HEK293 (cell line): ENCODE measurements around the gene SYNPO2.

Source experiments
- CTCF ChIP-seq: fragments of 450-650 bp; formaldehyde crosslinking; IDR thresholded peaks from 2 replicates; pipeline ENCODE4 v1.5.1; 2016; ENCODE audit warnings: missing biosample characterization, missing genetic modification characterization
- ELK4 ChIP-seq: IDR thresholded peaks from 2 replicates; pipeline ENCODE4 v1.6.1; 2011; ENCODE audit warnings: mild to moderate bottlenecking, low read depth, low read length, borderline replicate concordance
- GLI4 ChIP-seq: fragments of 450-650 bp; formaldehyde crosslinking; IDR thresholded peaks from 2 replicates; pipeline ENCODE4 v1.5.1; 2016; ENCODE audit warnings: missing biosample characterization, missing genetic modification characterization
- IKZF3 ChIP-seq: fragments of 450-650 bp; IDR thresholded peaks from 2 replicates; pipeline ENCODE4 v1.5.0; 2018; ENCODE audit warnings: missing biosample characterization, mild to moderate bottlenecking, missing genetic modification characterization, moderate library complexity
- KLF7 ChIP-seq: fragments of 450-650 bp; formaldehyde crosslinking; IDR thresholded peaks from 2 replicates; pipeline ENCODE4 v1.5.1; 2016; ENCODE audit warnings: missing biosample characterization, missing genetic modification characterization, borderline replicate concordance
- YY1 ChIP-seq: fragments of 450-650 bp; formaldehyde crosslinking; IDR thresholded peaks from 2 replicates; pipeline ENCODE4 v1.5.1; 2018; ENCODE audit warnings: missing biosample characterization, missing genetic modification characterization
- ZBTB17 ChIP-seq: fragments of 450-650 bp; formaldehyde crosslinking; IDR thresholded peaks from 2 replicates; pipeline ENCODE4 v1.5.1; 2016; ENCODE audit warnings: missing biosample characterization, missing genetic modification characterization
- ZFHX2 ChIP-seq: fragments of 450-650 bp; formaldehyde crosslinking; conservative IDR thresholded peaks from 2 replicates; pipeline ENCODE4 v1.5.1; 2016; ENCODE audit warnings: missing biosample characterization, missing genetic modification characterization
- ZNF221 ChIP-seq: fragments of 450-650 bp; formaldehyde crosslinking; IDR thresholded peaks from 2 replicates; pipeline ENCODE4 v1.5.1; 2017; ENCODE audit warnings: missing biosample characterization, missing genetic modification characterization, borderline replicate concordance
- ZNF280C ChIP-seq: fragments of 450-650 bp; formaldehyde crosslinking; IDR thresholded peaks from 2 replicates; pipeline ENCODE4 v1.5.1; 2016; ENCODE audit warnings: missing biosample characterization, missing genetic modification characterization
- ZNF354C ChIP-seq: fragments of 450-650 bp; formaldehyde crosslinking; IDR thresholded peaks from 2 replicates; pipeline ENCODE4 v1.5.1; 2016; ENCODE audit warnings: missing biosample characterization, missing genetic modification characterization, low read depth, borderline replicate concordance
- ZNF518A ChIP-seq: fragments of 450-650 bp; formaldehyde crosslinking; conservative IDR thresholded peaks from 2 replicates; pipeline ENCODE4 v1.5.1; 2016; ENCODE audit warnings: low read depth, missing biosample characterization, missing genetic modification characterization
- ZNF561 ChIP-seq: fragments of 450-650 bp; IDR thresholded peaks from 2 replicates; pipeline ENCODE4 v1.5.1; 2018; ENCODE audit warnings: missing biosample characterization, missing genetic modification characterization, borderline replicate concordance
- ZNF571 ChIP-seq: fragments of 450-650 bp; formaldehyde crosslinking; IDR thresholded peaks from 2 replicates; pipeline ENCODE4 v1.5.0; 2017; ENCODE audit warnings: missing biosample characterization, missing genetic modification characterization
- ZNF624 ChIP-seq: fragments of 450-650 bp; formaldehyde crosslinking; IDR thresholded peaks from 2 replicates; pipeline ENCODE4 v1.5.1; 2017; ENCODE audit warnings: missing biosample characterization, missing genetic modification characterization
- ZNF654 ChIP-seq: fragments of 450-650 bp; formaldehyde crosslinking; IDR thresholded peaks from 2 replicates; pipeline ENCODE4 v1.5.1; 2016; ENCODE audit warnings: low read depth, missing biosample characterization, missing genetic modification characterization
- ZNF701 ChIP-seq: fragments of 450-650 bp; formaldehyde crosslinking; IDR thresholded peaks from 2 replicates; pipeline ENCODE4 v1.5.1; 2016; ENCODE audit warnings: missing biosample characterization, missing genetic modification characterization
- ZNF776 ChIP-seq: fragments of 450-650 bp; formaldehyde crosslinking; IDR thresholded peaks from 2 replicates; pipeline ENCODE4 v1.5.0; 2017; ENCODE audit warnings: missing biosample characterization, missing genetic modification characterization, borderline replicate concordance
- ZSCAN30 ChIP-seq: fragments of 450-650 bp; IDR thresholded peaks from 2 replicates; pipeline ENCODE4 v1.5.1; 2018; ENCODE audit warnings: missing biosample characterization, mild to moderate bottlenecking, missing genetic modification characterization, moderate library complexity

SYNPO2 gene

GRCh38 chr4:118981839-118982381, 93.3 kb downstream of the SYNPO2 start (continued):
- TF ChIP-seq ZNF280C (tag by site-specific recombination), result no peak
- no peak for TF ChIP-seq ZNF221 (tag by site-specific recombination)
- no peak for TF ChIP-seq ZNF571 (tag by site-specific recombination)
- TF ChIP-seq ZNF354C (tag by site-specific recombination), result no peak
- TF ChIP-seq ZNF776 (tag by site-specific recombination), result no peak
- TF ChIP-seq ZNF561 (tag by site-specific recombination), result no peak
- no peak for TF ChIP-seq ZSCAN30 (tag by site-specific recombination)
- TF ChIP-seq ZFHX2, result peak; percentile 65
- no peak for TF ChIP-seq ZNF518A
- no peak for TF ChIP-seq ZNF701 (tag by site-specific recombination)
- no peak for TF ChIP-seq GLI4 (tag by site-specific recombination)
- no peak for TF ChIP-seq IKZF3 (tag by site-specific recombination)
- peak; percentile 87 for TF ChIP-seq ZNF654 (tag by site-specific recombination)
- TF ChIP-seq ELK4, result no peak
- TF ChIP-seq CTCF (tag by site-specific recombination), result peak; percentile 30; the same call in 1 of the 2 replicates
- no peak for TF ChIP-seq YY1
- no peak for TF ChIP-seq ZNF624 (tag by site-specific recombination)
- no peak for TF ChIP-seq KLF7 (tag by site-specific recombination)
- no peak for TF ChIP-seq ZBTB17 (tag by site-specific recombination)
